PC-3 (cell line): ENCODE data around the gene GBP1. TPM values are rescaled to one million over a fixed set of nuclear protein-coding genes. Genes with fewer than 3 reads are reported as not detected.
"Not testable (repeated sequence)": the region's sequence is repeated elsewhere in the genome, so short reads cannot be mapped to it uniquely, and the experiment has no call there.

Experiments used
- ATAC-seq: fragments of 200-7000 bp; cut with Tn5 transposase; 2 replicates; pipeline ENCODE4 v1.9.1; 2020; ENCODE audit warnings: mild to moderate bottlenecking, moderate library complexity
- BruUV-seq: library from RNA; stranded (reverse); fragments of 400-500 nt; replicated peaks from 2 replicates; lab custom pipeline; 2021; lab: Mats Ljungman, UMichigan
- CTCF ChIA-PET: fragments of 300-600 bp; sonication (Branson Sonifier 250); formaldehyde crosslinking; loops from one replicate; lab custom pipeline; 2022; ENCODE audit warnings: antibody characterized with exemption; lab: Charles Lee
- POLR2A ChIA-PET: fragments of 300-600 bp; sonication (Branson Sonifier 250); formaldehyde crosslinking; loops from one replicate; lab custom pipeline; 2022; ENCODE audit warnings: antibody characterized with exemption; ENCODE audit not compliant: unreplicated experiment; lab: Charles Lee
- DNase-seq: peaks from one replicate; pipeline ENCODE4 v3.0.0-alpha.2; 2015
- H2AFZ ChIP-seq: fragments of 300-600 bp; sonication (generic); 2 replicates; pipeline ENCODE4 v1.6.0; 2016; ENCODE audit warnings: antibody characterized with exemption, low read length
- H3F3A ChIP-seq: fragments of 300-600 bp; sonication (generic); one replicate; pipeline ENCODE4 v1.6.0; 2017; ENCODE audit warnings: antibody characterized with exemption, low read length, control low read depth, mild to moderate bottlenecking; ENCODE audit not compliant: unreplicated experiment
- H3K27ac ChIP-seq: fragments of 300-600 bp; sonication (generic); 2 replicates; pipeline ENCODE4 v1.5.1; 2016; ENCODE audit warnings: mild to moderate bottlenecking, low read length
- H3K27me3 ChIP-seq: fragments of 300-600 bp; sonication (generic); 2 replicates; pipeline ENCODE4 v1.6.1; 2016; ENCODE audit warnings: low read length, mixed read lengths
- H3K36me3 ChIP-seq: fragments of 300-600 bp; sonication (generic); 2 replicates; pipeline ENCODE4 v1.6.1; 2016; ENCODE audit warnings: low read depth, mixed run types, low read length, mixed read lengths
- H3K4me1 ChIP-seq: fragments of 300-600 bp; sonication (generic); 2 replicates; pipeline ENCODE4 v1.5.1; 2016; ENCODE audit warnings: low read length; ENCODE audit not compliant: insufficient read depth
- H3K4me2 ChIP-seq: fragments of 300-600 bp; sonication (generic); 2 replicates; pipeline ENCODE4 v1.6.0; 2016; ENCODE audit warnings: low read length
- H3K4me3 ChIP-seq: fragments of 300-600 bp; sonication (generic); 2 replicates; pipeline ENCODE4 v1.5.1; 2016; ENCODE audit warnings: mild to moderate bottlenecking, low read length, mixed read lengths
- H3K79me2 ChIP-seq: fragments of 300-600 bp; sonication (generic); 2 replicates; pipeline ENCODE4 v1.6.1; 2017; ENCODE audit warnings: low read length, mixed read lengths
- H3K9ac ChIP-seq: fragments of 300-600 bp; sonication (generic); 2 replicates; pipeline ENCODE4 v1.6.0; 2016; ENCODE audit warnings: mild to moderate bottlenecking, low read length
- H3K9me2 ChIP-seq: fragments of 300-600 bp; sonication (generic); replicated peaks from 2 replicates; pipeline ENCODE4 v1.6.1; 2016; ENCODE audit warnings: mixed run types, low read length, mixed read lengths
- H3K9me3 ChIP-seq: fragments of 300-600 bp; sonication (generic); 2 replicates; pipeline ENCODE4 v1.6.1; 2016; ENCODE audit warnings: low read length, mixed read lengths
- H4K20me1 ChIP-seq: fragments of 300-600 bp; sonication (generic); 2 replicates; pipeline ENCODE4 v1.6.1; 2016; ENCODE audit warnings: low read length, mixed read lengths
- EZH2 ChIP-seq: fragments of 300-600 bp; sonication (generic); IDR thresholded peaks from one replicate; pipeline ENCODE4 v1.6.1; 2017; ENCODE audit warnings: antibody characterized with exemption, mild to moderate bottlenecking, low read length; ENCODE audit not compliant: unreplicated experiment
- EZH2phosphoT487 ChIP-seq: fragments of 300-600 bp; sonication (generic); IDR thresholded peaks from 2 replicates; pipeline ENCODE4 v1.6.1; 2018; ENCODE audit warnings: mild to moderate bottlenecking, antibody characterized with exemption, low read length, borderline replicate concordance
- intact Hi-C: fragments of 100-400 bp; cut with micrococcal nuclease; formaldehyde crosslinking; loops from 2 replicates; pipeline ENCODE4 v1.9.0; 2023
- total RNA-seq: library from RNA; depleted of rRNA; stranded (reverse); fragments of >200 nt; gene quantifications from 2 replicates; pipeline ENCODE4 v1.2.3, GENCODE V29; 2014
- TF ChIP-seq, protein P1 (sequence below): fragments of 300-600 bp; sonication (generic); conservative IDR thresholded peaks from 2 replicates; pipeline ENCODE4 v1.5.1; 2017; ENCODE audit warnings: antibody characterized with exemption, low read depth, mild to moderate bottlenecking, low read length

Gene GBP1
- total RNA-seq, 1 experiment from 2014 or later = 1.0 TPM

DNA sequence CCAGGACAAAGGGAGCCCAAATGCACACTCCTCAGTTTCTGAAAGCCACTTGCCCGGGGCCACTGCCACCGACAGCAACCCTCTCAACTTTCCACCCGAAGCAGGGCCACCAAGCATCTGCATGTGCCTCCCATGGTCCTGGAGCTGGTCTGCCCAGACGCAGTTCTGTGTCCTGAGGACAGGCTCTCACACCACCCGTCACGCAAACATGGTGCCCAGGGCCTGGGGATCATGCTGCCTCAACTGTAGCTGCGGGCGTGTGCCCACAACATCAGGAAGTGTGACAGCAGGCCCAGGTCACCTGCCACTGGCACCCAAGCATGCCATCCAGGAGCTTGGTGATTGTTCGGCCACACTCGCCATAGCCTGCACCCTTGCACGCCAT is 14.4 kb downstream of the GBP1 start:
- Histone ChIP-seq H3K27me3 (no peaks in the 10 kb centered on the region), H3K27ac (no peak overlapping the region), H3K9me3 (no peaks in the 10 kb centered on the region), H3K36me3 (no peaks in the 10 kb centered on the region), H3F3A (no peaks in the 10 kb centered on the region), H3K4me3 (no peak overlapping the region), H3K4me1 (peaks cover 12% of the 10 kb centered on the region; the same call in 1 of the 2 replicates), H3K9me2 (no peaks in the 10 kb centered on the region), H3K79me2 (no peaks in the 10 kb centered on the region), H3K4me2 (no peak overlapping the region), H2AFZ (no peak overlapping the region), H4K20me1 (no peaks in the 10 kb centered on the region), H3K9ac (no peak overlapping the region)
- no TSS peak for BruUV-seq
- no peak for DNase-seq
- POLR2A ChIA-PET = no interaction called here
- intact Hi-C loops = no loop called here
- TF ChIP-seq EZH2 (no peak), EZH2phosphoT487 (no peak)
- TF ChIP-seq, protein P1, sequence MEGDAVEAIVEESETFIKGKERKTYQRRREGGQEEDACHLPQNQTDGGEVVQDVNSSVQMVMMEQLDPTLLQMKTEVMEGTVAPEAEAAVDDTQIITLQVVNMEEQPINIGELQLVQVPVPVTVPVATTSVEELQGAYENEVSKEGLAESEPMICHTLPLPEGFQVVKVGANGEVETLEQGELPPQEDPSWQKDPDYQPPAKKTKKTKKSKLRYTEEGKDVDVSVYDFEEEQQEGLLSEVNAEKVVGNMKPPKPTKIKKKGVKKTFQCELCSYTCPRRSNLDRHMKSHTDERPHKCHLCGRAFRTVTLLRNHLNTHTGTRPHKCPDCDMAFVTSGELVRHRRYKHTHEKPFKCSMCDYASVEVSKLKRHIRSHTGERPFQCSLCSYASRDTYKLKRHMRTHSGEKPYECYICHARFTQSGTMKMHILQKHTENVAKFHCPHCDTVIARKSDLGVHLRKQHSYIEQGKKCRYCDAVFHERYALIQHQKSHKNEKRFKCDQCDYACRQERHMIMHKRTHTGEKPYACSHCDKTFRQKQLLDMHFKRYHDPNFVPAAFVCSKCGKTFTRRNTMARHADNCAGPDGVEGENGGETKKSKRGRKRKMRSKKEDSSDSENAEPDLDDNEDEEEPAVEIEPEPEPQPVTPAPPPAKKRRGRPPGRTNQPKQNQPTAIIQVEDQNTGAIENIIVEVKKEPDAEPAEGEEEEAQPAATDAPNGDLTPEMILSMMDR = no peak
- no peak for ATAC-seq
- CTCF ChIA-PET = no interaction called here

DNA sequence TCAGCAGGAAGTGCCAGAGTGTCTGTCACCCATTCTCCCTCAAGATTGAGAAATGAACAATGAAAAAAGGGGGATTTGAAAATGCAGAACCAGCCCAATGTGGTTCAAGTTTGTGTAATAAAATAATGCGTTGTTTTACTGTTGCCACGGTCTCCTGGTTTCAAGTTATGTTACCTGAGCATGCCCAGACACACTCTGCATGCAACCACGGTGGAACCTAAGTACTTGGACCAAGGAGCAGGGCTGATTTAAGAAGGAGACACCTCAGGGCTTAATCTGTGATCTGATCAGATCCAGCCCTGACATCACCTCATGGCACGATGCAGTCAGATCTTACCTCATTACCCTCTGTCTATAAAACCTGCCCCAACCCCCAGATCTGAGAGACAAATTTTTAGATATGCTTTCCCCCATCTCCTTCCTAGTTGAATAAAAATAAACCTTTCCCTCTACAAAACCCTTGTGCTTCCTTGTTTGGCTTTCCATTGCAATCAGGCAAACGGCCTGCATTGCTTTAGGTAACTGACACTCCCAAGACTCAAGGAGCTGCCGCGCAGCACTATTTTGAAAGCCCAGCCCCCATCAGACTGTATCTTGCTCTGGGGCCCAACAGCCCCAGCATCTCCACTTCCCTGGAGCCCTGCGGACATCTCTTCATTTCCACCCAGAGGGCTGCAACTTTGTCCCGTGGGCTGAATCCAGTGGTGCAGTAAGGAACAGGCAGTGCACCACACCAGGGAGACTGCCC is 14.9 kb downstream of the GBP1 start:
- H3F3A ChIP-seq, H3K4me1 ChIP-seq, H4K20me1 ChIP-seq, H3K27me3 ChIP-seq, intact Hi-C loops, H3K9ac ChIP-seq, H3K4me3 ChIP-seq, CTCF ChIA-PET, POLR2A ChIA-PET, H3K4me2 ChIP-seq, BruUV-seq, H2AFZ ChIP-seq, DNase-seq, H3K27ac ChIP-seq, H3K36me3 ChIP-seq, ATAC-seq, H3K79me2 ChIP-seq, H3K9me3 ChIP-seq, H3K9me2 ChIP-seq: not testable (repeated sequence)

DNA sequence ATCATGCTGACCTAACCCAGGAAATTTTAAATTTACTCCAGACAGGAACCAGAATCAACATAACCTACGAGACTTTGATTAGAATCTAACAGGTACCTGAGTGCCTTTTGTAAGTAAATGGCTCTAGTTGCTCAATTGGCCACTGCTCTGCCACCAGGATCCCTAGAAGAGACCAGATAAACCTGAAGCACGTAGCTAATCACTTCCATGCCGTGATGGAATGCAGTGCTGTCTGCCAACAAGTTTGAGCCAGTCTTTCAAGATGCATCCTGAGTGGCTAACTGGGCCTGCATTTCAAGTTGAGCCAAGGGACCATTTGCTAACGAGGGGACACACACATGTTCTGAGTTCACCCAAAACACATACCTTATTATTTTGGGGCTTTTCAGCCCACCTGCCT is 15.8 kb downstream of the GBP1 start:
- H3K4me3 ChIP-seq, ATAC-seq, H3K27ac ChIP-seq, H3K4me1 ChIP-seq, H3K9me3 ChIP-seq, H3K9me2 ChIP-seq, H3K27me3 ChIP-seq, H3K9ac ChIP-seq, CTCF ChIA-PET, DNase-seq, POLR2A ChIA-PET, H3F3A ChIP-seq, H3K4me2 ChIP-seq, H2AFZ ChIP-seq, intact Hi-C loops, H4K20me1 ChIP-seq, H3K36me3 ChIP-seq, BruUV-seq, H3K79me2 ChIP-seq: not testable (repeated sequence)
